ENCODE data around the gene SOX9.

The SOX9 gene

GRCh38 chr17:72162569-72162968, 41.7 kb downstream of the SOX9 start:
- DNase-seq (ENCODE audit: low spot score) = no peak

DNA sequence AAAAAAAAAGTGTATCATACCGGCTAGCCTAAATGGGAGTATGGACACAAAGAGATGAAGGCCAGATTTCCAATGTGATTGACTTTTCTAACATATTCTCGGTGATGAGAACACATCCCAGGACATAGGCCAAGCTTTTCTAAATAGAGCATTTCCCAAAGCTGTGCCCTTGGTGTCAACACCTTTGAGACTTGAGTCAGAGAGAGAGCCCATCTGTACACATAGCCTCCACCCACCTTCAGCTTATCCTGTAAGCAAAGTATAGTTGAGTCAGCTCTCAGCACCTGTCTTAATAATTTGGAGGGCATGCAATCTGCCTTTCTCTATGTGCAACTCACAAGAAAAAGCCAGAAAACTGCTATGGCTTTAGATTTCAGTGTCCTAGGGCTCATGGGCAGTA, 42.7 kb downstream of the SOX9 start:
- no peak for DNase-seq (ENCODE audit: low spot score)

DNA sequence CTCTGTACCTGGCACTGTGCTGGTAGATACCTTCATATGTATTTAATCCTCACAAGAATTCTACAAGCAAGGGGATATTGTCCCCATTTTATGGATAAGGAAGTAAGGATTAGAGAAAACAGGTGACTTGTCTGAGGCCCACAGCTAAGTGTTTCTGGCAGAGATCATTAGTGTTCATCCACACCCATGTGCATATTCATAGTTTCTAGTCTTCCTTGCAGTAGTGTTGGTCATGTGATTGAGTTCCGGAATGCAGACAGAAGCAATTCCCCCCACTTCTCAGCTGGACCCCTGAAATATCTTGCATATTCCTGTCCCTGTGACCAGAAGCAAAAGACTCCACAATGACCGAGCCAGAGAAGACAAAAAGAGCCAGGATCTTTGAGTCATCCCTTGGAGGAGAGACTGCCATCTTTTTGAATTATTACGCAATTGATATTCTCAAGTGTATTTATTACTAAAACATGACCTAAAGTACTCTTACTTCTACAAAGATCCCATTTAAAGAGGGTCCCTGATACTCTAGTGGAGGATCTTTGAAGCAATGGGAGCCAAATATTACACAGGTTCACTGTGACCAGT, 43.4 kb downstream of the SOX9 start:
- no peak for DNase-seq (ENCODE audit: low spot score)

DNA sequence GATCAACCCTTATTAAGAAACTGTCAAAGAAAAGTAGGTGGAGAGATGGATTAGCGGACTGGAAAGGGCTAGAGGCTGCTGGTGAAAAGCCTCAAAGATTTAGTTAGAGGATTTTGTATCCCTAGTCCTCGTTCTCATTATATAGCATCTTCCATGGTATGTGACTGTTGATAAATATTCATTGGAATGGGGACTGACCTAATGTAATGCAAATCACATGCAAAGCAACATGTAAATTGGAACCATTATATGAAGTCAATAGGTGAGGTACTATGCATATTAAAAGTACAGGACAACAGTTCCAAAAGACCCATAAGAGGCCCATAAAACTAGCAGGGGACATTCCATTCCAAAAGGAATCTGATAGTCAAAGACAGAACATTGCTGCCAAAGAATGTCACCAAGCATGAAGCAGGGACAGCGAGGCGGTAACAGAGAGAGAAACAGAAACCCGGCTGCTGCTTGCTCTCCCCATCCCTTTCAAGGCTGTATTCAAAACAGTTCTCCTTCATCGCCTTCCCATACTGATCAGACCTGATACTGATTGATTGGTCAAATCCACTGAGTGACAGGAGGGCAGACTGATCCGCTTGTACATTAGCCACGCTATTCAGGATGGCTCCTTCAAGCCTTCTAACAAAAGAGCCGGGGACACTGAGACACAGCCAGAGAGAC, 44.5 kb downstream of the SOX9 start:
- DNase-seq (ENCODE audit: low spot score) = no peak

- DNase-seq (ENCODE audit: low spot score) = no peak
Measured at GRCh38 chr17:72165867-72166439, 45.1 kb downstream of the SOX9 start.

DNA sequence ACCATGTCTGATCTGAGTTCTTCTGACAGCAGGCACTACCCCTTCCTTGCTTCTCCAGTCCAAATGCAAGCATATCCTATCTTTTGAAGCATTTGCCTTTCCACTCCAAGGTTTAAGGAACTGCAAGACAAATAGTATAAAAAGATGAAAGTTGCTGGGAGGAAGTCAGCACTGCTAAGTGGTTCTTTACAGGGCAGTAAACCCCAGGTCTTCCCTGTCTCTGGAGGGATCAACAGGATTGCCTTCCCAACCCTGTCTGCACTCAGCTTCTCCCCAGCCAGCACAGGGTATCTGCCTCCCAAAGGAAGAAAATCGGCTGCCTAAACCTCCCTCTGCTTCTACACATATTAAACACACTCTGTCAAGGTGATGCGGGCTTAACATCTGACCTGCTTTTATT, 46.8 kb downstream of the SOX9 start:
- no peak for DNase-seq (ENCODE audit: low spot score)

DNA sequence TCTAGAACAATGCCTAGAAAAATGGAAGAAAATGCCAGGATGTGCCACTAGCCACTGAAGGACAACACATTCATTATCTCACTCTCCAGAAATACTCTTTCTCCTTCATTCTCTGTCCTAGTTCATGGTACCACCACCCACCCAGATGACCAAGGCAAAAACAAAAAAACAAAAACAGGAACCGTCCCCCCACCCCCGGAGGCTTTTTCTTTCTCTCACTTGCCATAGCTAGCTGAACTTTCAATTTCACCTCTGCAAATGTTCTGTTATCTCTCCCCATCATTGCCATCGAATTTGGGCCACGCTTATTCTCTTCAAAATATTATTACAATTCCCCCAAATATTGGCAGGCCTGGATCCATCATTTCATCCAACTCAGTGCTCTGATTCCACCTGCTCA, 49.0 kb downstream of the SOX9 start:
- DNase-seq (ENCODE audit: low spot score) = no peak

- no peak for DNase-seq (ENCODE audit: low spot score)
Measured at GRCh38 chr17:72171703-72172667, 51.2 kb downstream of the SOX9 start.

- no peak for DNase-seq (ENCODE audit: low spot score)
Measured at GRCh38 chr17:72173499-72174116, 52.8 kb downstream of the SOX9 start.

DNA sequence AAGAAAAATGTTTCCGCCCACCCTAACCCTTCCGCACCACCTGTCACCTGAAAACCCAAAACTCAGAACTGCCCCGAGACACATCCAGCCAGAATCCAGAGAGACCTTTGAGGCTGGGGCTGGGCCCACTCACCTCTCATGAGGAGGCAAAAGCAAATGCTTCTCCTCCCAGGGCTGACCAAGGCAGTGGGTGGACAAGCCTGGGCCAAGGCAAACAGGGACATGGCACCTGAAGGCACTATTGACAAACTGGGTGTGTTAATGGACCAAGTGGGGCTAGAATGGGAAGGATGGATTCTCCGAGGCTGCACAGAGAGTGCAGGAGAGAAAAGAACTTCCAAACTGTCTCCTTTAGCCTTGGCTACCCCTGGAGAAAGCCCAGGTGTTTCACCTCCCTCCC, 54.4 kb downstream of the SOX9 start:
- no peak for DNase-seq (ENCODE audit: low spot score)
